Stimulated activated CD8-positive, alpha-beta memory T cell treated with anti-CD3 and anti-CD28 coated beads, Interleukin-4, amount 100 ng/mL, for 4 hours (primary cell): ENCODE measurements around the gene SMC5.
"Not testable (repeated sequence)": the region's sequence is repeated elsewhere in the genome, so short reads cannot be mapped to it uniquely, and the experiment has no call there.

Experiments
- DNase-seq, 2 donors: peaks; one replicate each; pipeline ENCODE4 v3.0.0-alpha.2; 2020; ENCODE audit warnings: low read depth in 2 of 2, low spot score in 1 of 2

The SMC5 gene

DNA sequence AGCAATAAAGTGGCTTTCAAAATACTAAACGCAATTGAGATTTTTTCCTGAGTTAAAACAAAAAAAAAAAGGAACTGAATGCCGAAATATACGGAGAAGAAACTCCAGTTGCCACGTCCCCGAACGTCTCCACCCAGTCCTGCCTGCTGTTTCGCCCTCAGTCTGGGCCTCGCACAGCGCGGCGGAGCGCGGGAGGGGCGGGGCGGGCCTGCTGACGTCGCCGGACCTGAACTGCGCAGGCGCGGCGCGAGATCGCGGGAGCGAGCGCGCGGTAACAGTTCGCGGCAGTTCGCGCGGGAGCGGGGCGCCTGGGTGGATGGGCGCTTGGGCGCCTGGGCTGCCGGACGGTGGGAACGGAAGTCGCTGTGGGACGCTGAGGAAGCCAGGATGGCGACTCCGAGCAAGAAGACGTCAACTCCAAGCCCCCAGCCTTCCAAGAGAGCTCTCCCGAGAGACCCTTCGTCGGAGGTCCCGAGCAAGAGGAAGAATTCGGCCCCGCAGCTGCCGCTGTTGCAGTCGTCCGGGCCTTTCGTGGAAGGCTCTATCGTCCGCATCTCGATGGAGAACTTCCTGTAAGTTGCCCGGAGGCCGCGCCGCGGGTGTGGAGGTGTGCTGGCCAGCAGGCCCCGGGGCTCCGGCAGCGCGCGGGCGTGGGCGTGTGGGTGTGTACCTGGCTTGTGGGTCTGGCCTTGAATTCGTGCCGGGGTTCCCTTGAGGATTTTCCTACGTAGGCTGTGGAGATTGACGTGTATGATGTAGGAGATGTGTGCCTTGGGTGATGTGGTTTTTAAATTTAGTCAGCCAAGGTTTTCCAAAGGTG, at the start of gene SMC5:
TSS of gene SMC5 (plus strand) at position 287 of the 820 bp plus-strand sequence. CDS start at position 388, 101 bp downstream.
- peak; percentile 66 to 77 for DNase-seq

DNA sequence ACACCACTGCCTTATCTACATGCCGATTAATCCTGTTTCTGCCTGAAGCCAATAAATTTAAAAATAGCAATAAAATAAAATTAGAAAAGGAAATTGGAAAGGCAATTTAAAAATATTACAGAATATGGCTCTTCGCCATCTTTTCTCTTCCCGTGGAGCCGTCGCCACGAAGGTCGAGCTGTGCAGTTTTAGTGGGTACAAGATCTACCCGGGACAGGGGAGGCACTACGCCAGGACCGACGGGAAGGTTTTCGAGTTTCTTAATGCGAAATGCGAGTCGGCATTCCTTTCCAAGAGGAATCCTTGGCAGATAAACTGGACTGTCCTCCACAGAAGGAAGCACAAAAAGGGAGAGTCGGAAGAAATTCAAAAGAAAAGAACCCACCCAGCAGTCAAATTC, 41.7 kb upstream of the SMC5 start:
- DNase-seq: no peak

- no peak for DNase-seq
These were observed 40.0 kb upstream of the SMC5 start for GRCh38 chr9:70218767-70219166.

DNA sequence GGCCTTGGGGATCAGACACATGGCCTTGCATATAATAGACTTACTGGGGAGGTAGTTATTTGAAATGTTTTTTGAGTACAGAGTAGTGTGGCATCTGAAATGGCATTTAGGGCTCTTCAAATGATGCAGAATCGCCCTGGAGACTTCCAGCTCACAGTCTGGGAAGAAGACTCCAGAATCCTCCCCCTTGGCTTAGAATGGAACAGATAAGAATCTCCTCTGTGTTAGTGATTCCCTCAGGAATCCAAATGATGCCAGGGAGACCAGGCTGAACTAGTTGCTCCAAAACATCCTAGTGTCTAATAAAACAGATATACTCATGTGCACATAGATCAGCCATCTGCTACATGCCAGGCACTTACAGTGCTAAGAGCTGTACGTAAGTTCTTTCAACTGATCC, 38.6 kb upstream of the SMC5 start:
- DNase-seq: no peak

- no peak for DNase-seq
These were observed 36.4 kb upstream of the SMC5 start for GRCh38 chr9:70222354-70222753.

DNA sequence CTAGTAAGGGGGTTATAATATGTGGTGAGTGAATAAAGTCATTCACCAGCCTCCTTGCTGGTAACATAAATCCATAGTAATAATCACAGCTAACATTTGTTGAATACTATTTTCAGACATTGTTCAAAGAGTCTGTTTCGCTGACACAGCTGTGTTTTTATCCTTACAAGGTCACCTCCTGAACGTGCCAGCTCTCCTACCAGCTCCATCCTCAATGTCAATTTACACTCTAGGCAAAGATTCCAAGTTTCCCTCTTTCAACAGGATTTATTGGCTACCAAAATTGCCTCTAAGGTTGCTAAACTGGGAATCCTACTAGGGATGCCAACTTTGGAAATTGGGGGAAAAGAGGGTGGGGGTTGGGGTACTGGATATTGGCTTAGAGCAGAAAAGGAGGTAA, 30.7 kb upstream of the SMC5 start:
- DNase-seq: no peak

DNA sequence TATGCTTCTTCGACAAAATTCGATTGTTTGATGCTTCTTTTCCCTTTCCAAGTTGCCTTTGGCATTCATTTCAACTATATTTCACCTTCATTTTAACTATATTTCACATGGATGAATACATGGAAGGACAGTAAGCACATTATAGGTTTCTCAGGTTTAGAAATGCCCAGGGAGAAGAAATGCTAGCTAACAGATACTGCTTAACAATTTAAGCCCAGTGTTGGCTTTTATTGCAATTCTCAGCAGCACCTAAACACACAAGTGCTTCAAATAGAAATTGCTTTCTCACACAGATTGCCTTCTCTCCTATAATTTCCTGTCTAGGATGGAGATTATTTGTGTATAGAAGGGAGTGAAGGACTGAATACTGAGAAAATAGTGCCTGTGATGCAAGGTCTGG, 30.2 kb upstream of the SMC5 start:
- no peak for DNase-seq

- DNase-seq: no peak
These were observed 29.8 kb upstream of the SMC5 start for GRCh38 chr9:70229026-70229425.

DNA sequence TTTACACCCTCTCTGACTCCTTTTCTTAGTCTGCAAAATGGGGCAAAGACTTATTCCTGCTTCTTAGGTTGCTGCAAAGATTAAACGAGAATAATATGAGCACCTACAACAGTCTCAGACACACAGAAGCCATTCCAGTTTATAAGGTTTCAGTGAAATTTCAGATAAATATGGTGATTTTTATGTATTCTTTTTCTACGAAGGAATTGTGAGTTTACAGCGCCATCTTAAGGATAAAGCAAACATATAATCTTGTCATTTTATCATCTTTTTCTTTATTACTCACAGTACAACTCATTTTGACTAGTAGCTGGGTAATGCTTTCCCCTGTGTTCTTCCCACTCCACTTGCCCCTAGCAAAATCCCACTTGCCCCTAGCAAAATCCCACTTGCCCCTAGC, 29.2 kb upstream of the SMC5 start:
- DNase-seq: no peak

DNA sequence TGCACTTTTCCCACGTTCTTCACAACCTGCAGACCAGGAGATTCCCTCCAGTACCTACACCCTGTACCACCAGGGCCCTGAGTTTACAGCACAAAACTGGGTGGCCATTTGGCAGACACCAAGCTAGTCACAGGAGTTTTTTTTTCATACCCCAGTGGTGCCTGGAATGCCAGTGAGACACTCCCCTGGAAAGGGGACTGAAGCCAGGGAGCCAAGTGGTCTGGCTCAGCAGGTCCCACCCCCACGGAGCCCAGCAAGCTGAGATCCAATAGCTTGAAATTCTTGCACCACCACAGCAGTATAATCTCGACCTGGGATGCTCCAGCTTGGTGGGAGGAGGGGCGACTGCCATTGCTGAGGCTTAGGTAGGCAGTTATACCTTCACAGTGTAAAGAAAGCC, 26.3 kb upstream of the SMC5 start:
- no peak for DNase-seq

DNA sequence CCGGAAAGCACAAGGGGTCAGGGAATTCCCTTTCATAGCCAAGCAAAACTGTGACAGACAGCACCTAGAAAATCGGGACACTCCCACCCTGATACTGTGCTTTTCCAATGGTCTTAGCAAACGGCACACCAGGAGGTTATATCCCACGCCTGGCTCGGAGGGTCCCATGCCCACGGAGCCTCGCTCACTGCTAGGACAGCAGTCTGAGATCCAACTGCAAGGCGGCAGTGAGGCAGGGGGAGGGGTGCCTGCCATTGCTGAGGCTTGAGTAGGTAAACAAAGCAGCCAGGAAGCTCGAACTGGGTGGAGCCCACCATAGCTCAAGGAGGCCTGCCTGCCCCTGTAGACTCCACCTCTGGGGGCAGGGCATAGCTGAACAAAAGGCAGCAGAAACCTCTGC, 24.6 kb upstream of the SMC5 start:
- not testable (repeated sequence) for DNase-seq

- not testable (repeated sequence) for DNase-seq
These were observed 12.8 kb upstream of the SMC5 start for GRCh38 chr9:70245952-70246351.

DNA sequence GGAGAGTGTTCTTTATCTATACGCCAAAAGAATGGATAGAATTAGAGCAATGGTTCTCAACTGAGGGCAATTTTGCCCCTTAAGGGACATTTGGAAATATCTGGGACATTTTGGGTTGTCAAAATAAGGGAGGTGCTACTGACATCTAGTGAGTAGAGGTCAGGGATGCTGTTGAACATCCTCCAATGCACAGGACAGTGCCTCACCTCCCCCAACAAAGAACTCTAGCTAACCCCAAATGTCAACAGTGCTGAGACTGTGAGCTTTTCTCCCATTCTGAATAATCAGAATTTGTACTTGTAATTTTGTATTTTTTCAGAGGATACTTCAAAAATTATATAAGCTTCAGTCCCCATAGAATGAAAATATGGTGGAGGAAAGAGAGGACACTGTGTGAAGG, 8.6 kb upstream of the SMC5 start:
- DNase-seq: no peak

- DNase-seq: no peak
These were observed 3.3 kb upstream of the SMC5 start for GRCh38 chr9:70255486-70255885.

DNA sequence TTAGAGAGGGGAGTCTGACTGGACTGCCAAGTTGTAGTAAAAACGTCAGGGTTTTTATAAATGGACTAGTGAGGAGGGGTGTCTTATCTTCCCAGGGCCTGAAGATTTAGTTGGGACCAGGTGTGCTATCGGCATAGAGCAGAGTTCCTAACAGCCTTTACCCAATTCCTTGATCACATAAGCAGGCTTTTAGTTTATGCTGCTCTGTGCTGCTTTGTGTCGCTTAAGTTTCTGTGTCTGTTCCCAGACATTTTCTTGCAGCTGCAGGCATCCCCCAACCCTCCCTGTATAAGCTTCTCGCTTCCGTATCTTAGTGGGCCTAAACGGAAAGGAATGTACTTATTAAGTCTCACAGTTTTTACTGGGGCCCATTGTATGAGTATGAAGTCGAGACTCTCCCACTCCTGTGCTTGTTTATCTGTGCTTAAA, 2.6 kb upstream of the SMC5 start:
- no peak for DNase-seq

- DNase-seq: no peak
These were observed 1.3 kb upstream of the SMC5 start for GRCh38 chr9:70257502-70257901.

DNA sequence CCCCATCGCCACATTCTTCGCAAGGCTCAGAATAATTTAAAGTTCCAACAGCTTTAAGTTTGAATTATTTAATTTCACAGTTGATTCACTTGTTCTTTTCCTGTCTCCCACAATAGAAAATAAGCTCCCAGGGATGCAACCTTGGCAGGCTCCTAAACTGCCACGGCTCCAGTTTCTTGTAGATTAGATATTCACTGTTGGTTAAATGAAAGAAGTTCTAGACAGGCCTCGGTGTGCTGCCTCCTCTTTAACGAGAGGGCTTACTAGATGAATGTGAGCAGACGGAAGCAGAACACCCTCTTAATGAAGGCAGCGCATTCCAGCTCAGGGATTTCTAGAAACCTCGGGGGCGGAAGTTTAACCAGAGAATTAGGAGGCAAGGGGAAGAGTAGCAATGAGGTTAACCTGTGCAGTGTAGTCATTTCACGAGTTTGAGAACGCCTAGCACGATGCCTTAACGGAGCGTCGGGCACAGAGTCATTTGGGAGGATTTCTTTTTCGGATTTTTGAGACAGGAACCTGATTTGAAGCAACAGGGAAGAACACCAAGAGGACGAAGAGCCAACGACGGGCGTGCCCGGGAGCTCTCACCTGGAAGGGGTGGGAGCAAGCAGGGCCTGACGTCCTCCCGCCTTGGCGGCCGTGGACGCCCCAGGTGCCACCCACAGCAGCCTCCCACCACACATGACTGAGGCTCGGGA, 637 bp upstream of the SMC5 start:
- DNase-seq: no peak

DNA sequence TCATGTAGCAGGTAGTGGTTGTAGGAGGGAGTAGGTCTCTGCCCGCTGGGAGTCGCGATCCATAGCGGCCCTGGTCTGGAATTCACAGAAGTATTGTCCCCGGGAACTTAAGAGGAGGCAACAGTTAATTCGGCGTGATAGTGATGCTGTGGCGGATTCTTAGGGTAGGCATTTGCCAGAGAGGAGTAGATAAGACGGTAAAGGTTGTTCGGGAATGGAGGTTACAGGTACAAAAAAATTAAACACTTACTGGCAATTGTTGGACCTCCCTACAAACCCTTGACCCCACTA, 679 bp downstream of the SMC5 start:
- no peak for DNase-seq

DNA sequence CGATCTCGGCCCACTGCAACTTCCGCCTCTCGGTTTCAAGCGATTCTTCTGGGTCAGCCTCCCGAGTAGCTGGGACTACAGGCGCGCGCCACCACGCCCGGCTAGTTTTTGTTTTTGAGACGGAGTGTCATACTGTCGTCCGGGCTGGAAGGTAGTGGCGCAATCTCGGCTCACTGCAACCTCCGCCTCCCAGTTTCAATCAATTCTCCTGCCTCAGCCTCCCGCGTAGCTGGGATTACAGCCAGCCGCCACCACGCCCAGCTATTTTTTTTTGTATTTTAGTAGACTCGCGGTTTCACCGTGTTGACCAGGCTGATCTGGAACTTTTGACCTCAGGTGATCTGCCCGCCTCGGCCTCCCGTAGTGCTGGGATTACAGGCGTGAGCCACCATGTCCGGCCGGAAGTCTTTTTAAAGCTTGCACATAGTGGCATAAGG, 1.2 kb downstream of the SMC5 start:
- DNase-seq: no peak

GRCh38 chr9:70260606-70261005, 1.8 kb downstream of the SMC5 start:
- DNase-seq: no peak

DNA sequence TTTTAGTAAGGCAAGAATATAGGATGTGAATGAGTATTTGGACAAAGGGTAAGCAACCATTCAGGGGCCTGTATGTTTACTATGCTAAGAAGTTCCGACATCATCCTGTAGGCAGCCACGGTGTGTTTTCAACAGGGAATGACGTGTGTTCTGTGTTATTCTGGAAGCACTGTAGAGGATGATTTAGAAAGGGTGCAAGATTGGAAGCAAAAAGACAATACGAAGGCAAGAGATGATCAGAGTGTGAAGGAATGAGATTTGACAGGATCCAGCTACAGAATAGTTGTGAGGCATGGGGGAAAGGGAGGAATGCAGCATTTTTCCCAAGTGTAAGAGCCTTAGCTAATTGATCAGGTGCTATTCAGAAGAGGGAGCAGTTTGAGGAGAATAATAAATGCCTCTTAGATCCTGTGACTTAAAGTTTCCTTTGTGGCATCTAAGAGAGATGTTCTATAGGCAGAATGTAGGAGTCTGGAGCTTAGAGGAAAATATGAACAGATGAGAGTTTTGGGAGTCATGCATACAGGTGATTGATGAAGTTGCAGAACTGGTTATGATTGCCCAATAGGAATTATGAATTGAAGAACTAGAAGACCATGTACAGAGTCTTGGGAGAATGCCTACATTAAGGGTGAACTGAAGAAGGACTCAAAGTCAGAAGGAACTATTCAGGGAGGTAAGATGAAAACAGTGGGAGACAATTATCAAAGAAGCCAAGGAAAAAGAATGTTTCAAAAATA, 2.5 kb downstream of the SMC5 start:
- DNase-seq: no peak

- no peak for DNase-seq
These were observed 3.6 kb downstream of the SMC5 start for GRCh38 chr9:70262366-70262765.
